GM12892 (cell line): Measurements from ENCODE around the gene CHST8.

Source experiments
- POLR2A ChIP-seq: IDR thresholded peaks from 2 replicates; pipeline ENCODE4 v1.6.1; 2011; ENCODE audit warnings: low read depth, low read length, control low read depth
- TAF1 ChIP-seq: IDR thresholded peaks from 2 replicates; pipeline ENCODE4 v1.6.1; 2011; ENCODE audit warnings: low read depth, mild to moderate bottlenecking, control low read depth, low read length, borderline replicate concordance

- TF ChIP-seq POLR2A (no peak), TAF1 (no peak)
These were observed 66.6 kb downstream of the CHST8 start for GRCh38 chr19:33688171-33688992.
